Keratinocyte (primary cell): ENCODE results near the gene NFKBIL1. TPM values are rescaled to one million over a fixed set of nuclear protein-coding genes. Genes with fewer than 3 reads are reported as not detected.
A peak's percentile ranks its signal among the peaks of the same experiment; 100 is the strongest.

Experiments
- DNase-seq: peaks from one replicate; pipeline ENCODE4 v3.0.0-alpha.2; 2011; ENCODE audit warnings: low read depth, missing footprints, low spot score
- FAIRE-seq: peaks from 2 replicates; lab custom pipeline; 2011; peaks lifted over from hg19 to GRCh38; lab: Jason Lieb, UNC
- H2AFZ ChIP-seq: 2 replicates; pipeline ENCODE4 v1.6.0; 2012; ENCODE audit warnings: low read length, control low read depth, inconsistent platforms; ENCODE audit not compliant: control insufficient read depth
- H3K27ac ChIP-seq: 2 replicates; pipeline ENCODE4 v1.5.1; 2011; ENCODE audit warnings: low read length; ENCODE audit not compliant: control insufficient read depth, insufficient read depth
- H3K27me3 ChIP-seq: 3 replicates; pipeline ENCODE4 v1.6.0; 2011; ENCODE audit warnings: low read length; ENCODE audit not compliant: control insufficient read depth, insufficient read depth; ENCODE audit errors: extremely low read depth
- H3K36me3 ChIP-seq, 2 experiments: 2 replicates in 1 of 2; 3 replicates in 1 of 2; pipeline ENCODE4 v1.5.1; 2011; ENCODE audit warnings: low read length in 2 of 2, mild to moderate bottlenecking in 1 of 2; ENCODE audit not compliant: control insufficient read depth in 2 of 2, insufficient read depth in 2 of 2; ENCODE audit errors: extremely low read depth in 1 of 2
- H3K4me1 ChIP-seq: 3 replicates; pipeline ENCODE4 v1.5.1; 2011; ENCODE audit warnings: low read length; ENCODE audit not compliant: control insufficient read depth, insufficient read depth; ENCODE audit errors: extremely low read depth
- H3K4me2 ChIP-seq: 3 replicates; pipeline ENCODE4 v1.6.0; 2011; ENCODE audit warnings: low read depth, low read length; ENCODE audit not compliant: control insufficient read depth, insufficient read depth; ENCODE audit errors: extremely low read depth
- H3K4me3 ChIP-seq, 3 experiments: fragments of 200-600 bp in 1 of 3; sonication (generic) in 1 of 3; 2 replicates in 2 of 3; 3 replicates in 1 of 3; pipeline ENCODE4 v1.5.1; 2011 to 2016; ENCODE audit warnings: low read length in 3 of 3, mild to moderate bottlenecking in 3 of 3, control low read depth in 2 of 3, inconsistent platforms in 1 of 3, low read depth in 1 of 3, mixed read lengths in 1 of 3, mixed run types in 1 of 3, moderate library complexity in 1 of 3; ENCODE audit not compliant: control insufficient read depth in 2 of 3, insufficient read depth in 2 of 3; ENCODE audit errors: extremely low read depth in 1 of 3
- H3K79me2 ChIP-seq: 2 replicates; pipeline ENCODE4 v1.6.0; 2012; ENCODE audit warnings: low read length; ENCODE audit not compliant: control insufficient read depth, insufficient read depth
- H3K9ac ChIP-seq: 3 replicates; pipeline ENCODE4 v1.6.0; 2011; ENCODE audit warnings: low read length; ENCODE audit not compliant: control insufficient read depth, insufficient read depth; ENCODE audit errors: extremely low read depth
- H3K9me1 ChIP-seq: 3 replicates; pipeline ENCODE4 v1.6.0; 2011; ENCODE audit warnings: low read length; ENCODE audit not compliant: control insufficient read depth, insufficient read depth; ENCODE audit errors: extremely low read depth
- H3K9me3 ChIP-seq: 2 replicates; pipeline ENCODE4 v1.5.1; 2012; ENCODE audit warnings: low read depth, low read length; ENCODE audit not compliant: control insufficient read depth
- H4K20me1 ChIP-seq: 3 replicates; pipeline ENCODE4 v1.6.0; 2011; ENCODE audit warnings: low read length; ENCODE audit not compliant: control insufficient read depth, insufficient read depth; ENCODE audit errors: extremely low read depth
- CTCF ChIP-seq, 3 experiments: IDR thresholded peaks in 1 of 3; conservative IDR thresholded peaks in 1 of 3; optimal IDR thresholded peaks in 1 of 3; 2 replicates in 2 of 3; 3 replicates in 1 of 3; pipeline versions ENCODE3 to v1.5.1; 2011; ENCODE audit warnings: low read length in 3 of 3, mild to moderate bottlenecking in 3 of 3, moderate library complexity in 2 of 3, control low read depth in 1 of 3, inconsistent platforms in 1 of 3; ENCODE audit not compliant: insufficient read depth in 2 of 3; ENCODE audit errors: extremely low read depth in 1 of 3
- EZH2 ChIP-seq: IDR thresholded peaks from one replicate; pipeline ENCODE4 v1.6.1; 2012; ENCODE audit warnings: inconsistent platforms, mild to moderate bottlenecking, low read length, moderate library complexity
- dilution Hi-C: fragments of 300-500 bp; cut with MboI; formaldehyde crosslinking; loops from one replicate; pipeline ENCODE4 v1.7.0; 2020; ENCODE audit warnings: low sequenced_read_pairs; ENCODE audit not compliant: extremely low pct_ligation_motif_present
- polyA plus RNA-seq, 5 experiments: library from polyadenylated mRNA; depleted of rRNA in 3 of 5; stranded (reverse) in 3 of 5; stranded (forward) in 1 of 5; unstranded in 1 of 5; fragments of >200 nt; gene quantifications; 1 replicate in 1 of 5; 2 replicates in 3 of 5; 3 replicates in 1 of 5; pipeline versions ENCODE4 v1.2.1 to v1.2.3, GENCODE V29; 2011 to 2012; ENCODE audit warnings: missing spikeins in 2 of 5, low read depth in 1 of 5, low replicate concordance in 1 of 5
- small RNA-seq, 3 experiments: library from RNA; depleted of rRNA; stranded (forward); fragments of <200 nt; gene quantifications; one replicate each; pipeline ENCODE3, GENCODE V24; 2012; ENCODE audit warnings: low read depth in 3 of 3, low replicate concordance in 1 of 3; ENCODE audit not compliant: insufficient read length in 3 of 3

Gene NFKBIL1
- polyA plus RNA-seq, 1 donor (not counting 4 experiments of a cell fraction or from before 2014, with no cell fraction given), result 4.8 TPM

- Histone ChIP-seq H3K9ac (no peak overlapping the region), H4K20me1 (no peaks in the 10 kb centered on the region), H3K4me3 (no peak overlapping the region), H3K4me1 (no peaks in the 10 kb centered on the region), H3K79me2 (no peaks in the 10 kb centered on the region), H3K9me1 (no peaks in the 10 kb centered on the region), H2AFZ (no peak overlapping the region), H3K27ac (no peak overlapping the region), H3K4me2 (no peak overlapping the region), H3K27me3 (no peaks in the 10 kb centered on the region), H3K9me3 (no peaks in the 10 kb centered on the region), H3K36me3 (no peaks in the 10 kb centered on the region)
- FAIRE-seq (no peak), DNase-seq (no peak)
- TF ChIP-seq CTCF (optimal IDR thresholded peaks at IDR 0.05 in 1 of 3, IDR thresholded peaks at IDR 0.05 in 1 of 3, conservative IDR thresholded peaks at IDR 0.05 in 1 of 3; ENCODE audit: extremely low read depth in 1 of 3, insufficient read depth in 2 of 3, low read length in 3 of 3) (peak; percentile 3 to 47 (median 34)), EZH2 (no peak)
- dilution Hi-C loops, result no loop called here
These were observed 49.6 kb downstream of the NFKBIL1 start for GRCh38 chr6:31597006-31597405.

- dilution Hi-C loops, result no loop called here
- DNase-seq (no peak), FAIRE-seq (no peak)
- H3K9me3 ChIP-seq, result no peaks in the 10 kb centered on the region
- H3K27me3 ChIP-seq, result no peaks in the 10 kb centered on the region
- no peaks in the 10 kb centered on the region for H3K4me1 ChIP-seq
- H3K27ac ChIP-seq, result no peak overlapping the region
- H3K79me2 ChIP-seq, result no peaks in the 10 kb centered on the region
- H3K4me3 ChIP-seq, result no peak overlapping the region
- H2AFZ ChIP-seq, result no peak overlapping the region
- no peaks in the 10 kb centered on the region for H3K36me3 ChIP-seq
- no peak for TF ChIP-seq EZH2
- TF ChIP-seq CTCF (optimal IDR thresholded peaks at IDR 0.05 in 1 of 3, IDR thresholded peaks at IDR 0.05 in 1 of 3, conservative IDR thresholded peaks at IDR 0.05 in 1 of 3; ENCODE audit: extremely low read depth in 1 of 3, insufficient read depth in 2 of 3, low read length in 3 of 3), result no peak
- H3K9me1 ChIP-seq, result no peaks in the 10 kb centered on the region
- H3K9ac ChIP-seq, result no peak overlapping the region
- no peaks in the 10 kb centered on the region for H4K20me1 ChIP-seq
- H3K4me2 ChIP-seq, result no peak overlapping the region
These were observed 59.9 kb downstream of the NFKBIL1 start for GRCh38 chr6:31607317-31607716.

Small RNA genes within 50 kb of the gene (small RNA-seq; reads per million reads assigned to genes)
- 0 reads per million in 3 experiments for gene AL663061.1
- gene SNORD117, result 10.0 to 599 (median 576) reads per million in 3 experiments
- 0 reads per million in 3 experiments for gene SNORD84

Other genes with a start within 250 kb of the NFKBIL1 start
- 265 to 656 TPM (median 312 TPM) in 3 replicates for gene HLA-B, start 190.4 kb upstream of the NFKBIL1 start, polyA plus RNA-seq
- gene MICA, start 144.0 kb upstream of the NFKBIL1 start, polyA plus RNA-seq, result 59.9 to 81.8 TPM (median 67.7 TPM) in 3 replicates
- gene MICB, start 49.5 kb upstream of the NFKBIL1 start, polyA plus RNA-seq, result 6.0 to 18.1 TPM (median 8.6 TPM) in 3 replicates
- gene MCCD1, start 18.6 kb upstream of the NFKBIL1 start, polyA plus RNA-seq, result not detected in 3 replicates
- gene DDX39B, start 5.6 kb upstream of the NFKBIL1 start, polyA plus RNA-seq, result 270 to 540 TPM (median 314 TPM) in 3 replicates
- gene ATP6V1G2, start 1.0 kb upstream of the NFKBIL1 start, polyA plus RNA-seq, result 0.46 to 1.3 TPM (median 0.94 TPM) in 3 replicates
- gene LTA, start 24.7 kb downstream of the NFKBIL1 start, polyA plus RNA-seq, result 0.04 TPM in 1 of 3 replicates, not detected in the others
- gene TNF, start 28.0 kb downstream of the NFKBIL1 start, polyA plus RNA-seq, result 0.54 to 2.3 TPM (median 0.88 TPM) in 3 replicates
- gene LTB, start 34.8 kb downstream of the NFKBIL1 start, polyA plus RNA-seq, result 0.09 TPM in 1 of 3 replicates, not detected in the others
- gene LST1, start 38.7 kb downstream of the NFKBIL1 start, polyA plus RNA-seq, result 0.18 TPM in 1 of 3 replicates, not detected in the others
- not detected in 3 replicates for gene NCR3, start 45.4 kb downstream of the NFKBIL1 start, polyA plus RNA-seq
- gene AIF1, start 67.6 kb downstream of the NFKBIL1 start, polyA plus RNA-seq, result not detected in 3 replicates
- 20.5 to 58.0 TPM (median 22.7 TPM) in 3 replicates for gene PRRC2A, start 73.1 kb downstream of the NFKBIL1 start, polyA plus RNA-seq
- 49.9 to 120 TPM (median 60.6 TPM) in 3 replicates for gene BAG6, start 105.1 kb downstream of the NFKBIL1 start, polyA plus RNA-seq
- gene APOM, start 108.3 kb downstream of the NFKBIL1 start, polyA plus RNA-seq, result 1.4 to 2.6 TPM (median 2.3 TPM) in 3 replicates
- gene C6orf47, start 113.2 kb downstream of the NFKBIL1 start, polyA plus RNA-seq, result 7.9 to 10.0 TPM (median 8.3 TPM) in 3 replicates
- 7.9 to 11.4 TPM (median 10.0 TPM) in 3 replicates for gene GPANK1, start 117.4 kb downstream of the NFKBIL1 start, polyA plus RNA-seq
- 41.9 to 108 TPM (median 43.7 TPM) in 3 replicates for gene CSNK2B, start 118.5 kb downstream of the NFKBIL1 start, polyA plus RNA-seq
- 3.6 to 5.2 TPM (median 4.1 TPM) in 3 replicates for gene LY6G5B, start 122.4 kb downstream of the NFKBIL1 start, polyA plus RNA-seq
- gene LY6G5C, start 133.5 kb downstream of the NFKBIL1 start, polyA plus RNA-seq, result 0.58 to 0.95 TPM (median 0.61 TPM) in 3 replicates
- 20.9 to 28.2 TPM (median 21.8 TPM) in 3 replicates for gene ABHD16A, start 155.7 kb downstream of the NFKBIL1 start, polyA plus RNA-seq
- gene LY6G6F, start 159.3 kb downstream of the NFKBIL1 start, polyA plus RNA-seq, result not detected in 3 replicates
- gene LY6G6D, start 167.7 kb downstream of the NFKBIL1 start, polyA plus RNA-seq, result 0.22 to 0.33 TPM in 2 of 3 replicates, not detected in the other
- gene LY6G6C, start 174.1 kb downstream of the NFKBIL1 start, polyA plus RNA-seq, result 2.3 to 3.1 TPM (median 2.4 TPM) in 3 replicates
- gene MPIG6B, start 175.8 kb downstream of the NFKBIL1 start, polyA plus RNA-seq, result 0.06 to 0.21 TPM (median 0.10 TPM) in 3 replicates
- gene DDAH2, start 181.7 kb downstream of the NFKBIL1 start, polyA plus RNA-seq, result 3.0 to 6.7 TPM (median 3.1 TPM) in 3 replicates
- gene CLIC1, start 188.9 kb downstream of the NFKBIL1 start, polyA plus RNA-seq, result 759 to 873 TPM (median 832 TPM) in 3 replicates
- gene MSH5, start 192.4 kb downstream of the NFKBIL1 start, polyA plus RNA-seq, result 9.4 to 14.8 TPM (median 11.4 TPM) in 3 replicates
- gene SAPCD1, start 215.0 kb downstream of the NFKBIL1 start, polyA plus RNA-seq, result 1.1 to 2.1 TPM (median 1.7 TPM) in 3 replicates
- gene VWA7, start 229.7 kb downstream of the NFKBIL1 start, polyA plus RNA-seq, result 0.32 to 0.47 TPM (median 0.33 TPM) in 3 replicates
- 17.2 to 57.2 TPM (median 26.3 TPM) in 3 replicates for gene VARS1, start 248.1 kb downstream of the NFKBIL1 start, polyA plus RNA-seq